Smooth muscle cell (in vitro differentiated cells): Measurements from ENCODE around the gene WIPF2. TPM values are rescaled to one million over a fixed set of nuclear protein-coding genes. Genes with fewer than 3 reads are reported as not detected.

Experiments
- DNase-seq: peaks from one replicate; lab custom pipeline; 2025; ENCODE audit not compliant: unreplicated experiment; lab: John Stamatoyannopoulos, UW
- H2AFZ ChIP-seq: fragments of 200-600 bp; sonication (generic); 2 replicates; pipeline ENCODE4 v1.6.0; 2016; ENCODE audit warnings: antibody characterized with exemption, low read depth, mild to moderate bottlenecking
- H3F3A ChIP-seq: fragments of 200-600 bp; sonication (generic); 2 replicates; pipeline ENCODE4 v1.6.0; 2017; ENCODE audit warnings: antibody characterized with exemption, low read depth
- H3K27ac ChIP-seq: fragments of 200-600 bp; sonication (generic); 2 replicates; pipeline ENCODE4 v1.5.1; 2016; ENCODE audit warnings: low read depth, mild to moderate bottlenecking
- H3K27me3 ChIP-seq: fragments of 200-600 bp; sonication (generic); 2 replicates; pipeline ENCODE4 v1.6.1; 2016; ENCODE audit warnings: low read depth, mild to moderate bottlenecking
- H3K36me3 ChIP-seq: fragments of 200-600 bp; sonication (generic); 2 replicates; pipeline ENCODE4 v1.5.1; 2016; ENCODE audit warnings: low read depth
- H3K4me1 ChIP-seq: fragments of 200-600 bp; sonication (generic); 2 replicates; pipeline ENCODE4 v1.5.1; 2016; ENCODE audit warnings: low read depth
- H3K4me2 ChIP-seq: fragments of 200-600 bp; sonication (generic); 2 replicates; pipeline ENCODE4 v1.6.0; 2016; ENCODE audit warnings: mild to moderate bottlenecking
- H3K4me3 ChIP-seq: fragments of 200-600 bp; sonication (generic); 2 replicates; pipeline ENCODE4 v1.5.1; 2016; ENCODE audit warnings: mild to moderate bottlenecking
- H3K79me2 ChIP-seq: fragments of 200-600 bp; sonication (generic); 2 replicates; pipeline ENCODE4 v1.6.0; 2016; ENCODE audit warnings: low read depth, mild to moderate bottlenecking
- H3K9ac ChIP-seq: fragments of 200-600 bp; sonication (generic); 2 replicates; pipeline ENCODE4 v1.6.0; 2016; ENCODE audit warnings: low read depth
- H3K9me3 ChIP-seq: fragments of 200-600 bp; sonication (generic); replicated peaks from 2 replicates; pipeline ENCODE4 v1.5.1; 2016; ENCODE audit warnings: low read depth
- H4K20me1 ChIP-seq: fragments of 200-600 bp; sonication (generic); 2 replicates; pipeline ENCODE4 v1.6.0; 2016; ENCODE audit warnings: low read depth
- WGBS: methylation state at CpG from one replicate; pipeline ENCODE4 v1.1.7; 2016; ENCODE audit warnings: low lambda C conversion rate; 5-methylcytosine and 5-hydroxymethylcytosine counted together
- polyA plus RNA-seq: library from polyadenylated mRNA; unstranded; fragments of >200 nt; fragmentation: Nextera tagmentation; extraction: Ambion mirVana; gene quantifications from 2 replicates; pipeline ENCODE4 v1.2.1, GENCODE V29; 2016
- total RNA-seq: library from RNA; depleted of rRNA; stranded (reverse); fragments of >200 nt; gene quantifications from 2 replicates; pipeline ENCODE4 v1.2.3, GENCODE V29; 2014
- TF ChIP-seq, protein P1 (sequence below): fragments of 200-600 bp; sonication (generic); IDR thresholded peaks from 2 replicates; pipeline ENCODE4 v1.5.1; 2017; ENCODE audit warnings: borderline replicate concordance, mild to moderate bottlenecking, antibody characterized with exemption; ENCODE audit not compliant: insufficient read depth, poor library complexity, severe bottlenecking

The WIPF2 gene
- total and polyA plus RNA-seq, 2 experiments from 2014 or later: 6.7 to 13.9 TPM

DNA sequence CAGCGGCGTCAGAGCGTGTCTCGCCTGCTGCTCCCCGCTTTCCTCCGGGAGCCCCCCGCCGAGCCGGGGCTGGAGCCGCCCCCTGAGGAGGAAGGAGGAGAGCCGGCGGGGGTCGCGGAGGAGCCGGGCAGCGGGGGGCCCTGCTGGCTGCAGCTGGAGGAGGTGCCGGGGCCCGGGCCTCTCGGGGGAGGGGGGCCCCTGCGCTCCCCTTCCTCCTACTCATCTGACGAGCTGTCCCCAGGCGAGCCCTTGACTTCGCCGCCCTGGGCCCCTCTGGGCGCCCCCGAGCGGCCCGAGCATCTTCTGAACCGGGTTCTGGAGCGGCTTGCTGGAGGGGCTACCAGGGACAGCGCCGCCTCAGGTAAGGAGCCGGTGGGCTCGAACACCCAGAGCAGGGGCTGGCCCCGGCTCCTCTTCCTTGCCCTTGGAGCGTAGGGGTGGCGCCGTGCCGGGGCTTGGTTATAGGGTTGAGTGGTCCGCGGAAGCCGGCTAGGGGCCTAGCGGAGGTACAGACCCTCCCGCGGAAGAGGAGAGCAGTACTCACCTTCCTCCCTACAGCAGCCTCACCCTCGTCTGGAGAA, 41.0 kb upstream of the WIPF2 start:
- WGBS: 47% methylated on average over 23 of the region's 46 CpGs
- H4K20me1 ChIP-seq: peaks cover 15% of the 10 kb centered on the region
- no peak for DNase-seq
- peak overlapping the region; percentile 100 for H3K4me2 ChIP-seq
- no peak overlapping the region for H3K27ac ChIP-seq
- H2AFZ ChIP-seq: no peak overlapping the region
- TF ChIP-seq, protein P1, sequence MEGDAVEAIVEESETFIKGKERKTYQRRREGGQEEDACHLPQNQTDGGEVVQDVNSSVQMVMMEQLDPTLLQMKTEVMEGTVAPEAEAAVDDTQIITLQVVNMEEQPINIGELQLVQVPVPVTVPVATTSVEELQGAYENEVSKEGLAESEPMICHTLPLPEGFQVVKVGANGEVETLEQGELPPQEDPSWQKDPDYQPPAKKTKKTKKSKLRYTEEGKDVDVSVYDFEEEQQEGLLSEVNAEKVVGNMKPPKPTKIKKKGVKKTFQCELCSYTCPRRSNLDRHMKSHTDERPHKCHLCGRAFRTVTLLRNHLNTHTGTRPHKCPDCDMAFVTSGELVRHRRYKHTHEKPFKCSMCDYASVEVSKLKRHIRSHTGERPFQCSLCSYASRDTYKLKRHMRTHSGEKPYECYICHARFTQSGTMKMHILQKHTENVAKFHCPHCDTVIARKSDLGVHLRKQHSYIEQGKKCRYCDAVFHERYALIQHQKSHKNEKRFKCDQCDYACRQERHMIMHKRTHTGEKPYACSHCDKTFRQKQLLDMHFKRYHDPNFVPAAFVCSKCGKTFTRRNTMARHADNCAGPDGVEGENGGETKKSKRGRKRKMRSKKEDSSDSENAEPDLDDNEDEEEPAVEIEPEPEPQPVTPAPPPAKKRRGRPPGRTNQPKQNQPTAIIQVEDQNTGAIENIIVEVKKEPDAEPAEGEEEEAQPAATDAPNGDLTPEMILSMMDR: no peak
- H3K27me3 ChIP-seq: no peaks in the 10 kb centered on the region
- H3K9ac ChIP-seq: peak overlapping the region; percentile 22
- H3K9me3 ChIP-seq: no peaks in the 10 kb centered on the region
- peak overlapping the region; percentile 75 for H3K4me3 ChIP-seq
- H3F3A ChIP-seq: peaks cover 11% of the 10 kb centered on the region
- H3K79me2 ChIP-seq: no peaks in the 10 kb centered on the region
- peaks cover 6% of the 10 kb centered on the region for H3K4me1 ChIP-seq
- H3K36me3 ChIP-seq: no peaks in the 10 kb centered on the region

DNA sequence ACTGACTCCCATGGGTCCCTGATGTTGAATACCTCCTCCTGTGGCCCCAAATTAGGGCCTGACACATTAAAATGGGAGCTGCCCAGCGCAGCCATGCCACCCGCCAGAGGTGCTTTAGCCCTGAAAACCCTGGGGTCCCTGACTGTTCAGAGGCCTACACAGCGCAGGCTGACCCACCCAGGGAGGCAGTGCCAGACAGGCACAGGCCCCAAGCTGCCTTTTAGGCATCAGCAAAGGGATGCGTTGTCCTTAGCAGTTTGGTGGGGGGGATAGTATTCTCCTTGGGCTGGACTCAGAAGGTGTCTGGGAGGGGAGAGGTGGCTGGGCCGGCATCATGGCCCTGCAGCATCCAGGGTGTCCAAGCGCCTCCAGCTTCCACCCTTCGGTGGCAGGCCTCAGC, 40.4 kb upstream of the WIPF2 start:
- H2AFZ ChIP-seq: no peak overlapping the region
- peaks cover 6% of the 10 kb centered on the region for H3K4me1 ChIP-seq
- TF ChIP-seq, protein P1: no peak
- H3K9ac ChIP-seq: no peak overlapping the region
- H3K27me3 ChIP-seq: no peaks in the 10 kb centered on the region
- H3F3A ChIP-seq: peaks cover 11% of the 10 kb centered on the region
- H3K9me3 ChIP-seq: no peaks in the 10 kb centered on the region
- peaks cover 15% of the 10 kb centered on the region for H4K20me1 ChIP-seq
- 98% methylated on average over 7 of the region's 7 CpGs for WGBS
- no peaks in the 10 kb centered on the region for H3K79me2 ChIP-seq
- no peak overlapping the region for H3K27ac ChIP-seq
- H3K36me3 ChIP-seq: no peaks in the 10 kb centered on the region
- peak overlapping the region; percentile 100 for H3K4me2 ChIP-seq
- H3K4me3 ChIP-seq: no peak overlapping the region
- no peak for DNase-seq

DNA sequence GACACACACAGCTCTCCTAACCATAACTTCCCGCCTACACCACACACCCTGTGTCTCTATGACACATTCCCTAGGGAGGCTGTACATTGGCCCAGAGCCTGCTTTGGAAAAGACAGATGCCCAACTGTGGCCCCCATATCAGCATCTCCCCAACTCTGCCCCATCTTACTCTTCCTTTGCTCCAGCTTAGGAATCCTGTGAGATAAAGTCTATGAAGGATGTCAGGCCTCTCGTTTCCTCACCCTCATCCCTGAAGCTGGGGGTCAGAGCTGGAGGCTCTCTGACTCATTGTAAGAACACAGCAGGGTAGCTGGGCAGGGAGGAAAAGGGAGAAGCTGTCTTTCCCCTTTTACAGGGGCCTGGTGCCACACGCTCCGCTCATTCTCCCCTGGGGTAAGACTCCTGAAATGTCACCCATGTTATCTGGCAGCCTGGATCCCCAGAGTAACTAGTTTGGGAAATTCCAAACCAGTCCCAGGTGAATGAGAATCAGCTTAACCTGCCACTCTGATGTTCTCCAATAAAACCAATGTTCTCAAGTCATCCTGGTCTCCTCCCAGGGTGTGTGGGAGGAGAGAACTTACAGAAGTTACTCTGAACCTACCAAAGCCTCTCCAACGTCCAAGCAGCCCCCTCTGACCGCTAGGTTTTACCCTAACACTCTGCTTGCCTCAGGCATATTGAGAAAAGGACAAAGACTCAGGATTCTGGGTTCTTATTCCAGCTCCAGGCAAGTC, 39.0 kb upstream of the WIPF2 start:
- DNase-seq: no peak
- Histone ChIP-seq H3K79me2 (no peaks in the 10 kb centered on the region), H3K9me3 (no peaks in the 10 kb centered on the region), H3K4me3 (no peak overlapping the region), H3K4me2 (peak overlapping the region; percentile 36), H2AFZ (no peak overlapping the region), H3K4me1 (peaks cover 6% of the 10 kb centered on the region), H3K27me3 (no peaks in the 10 kb centered on the region), H3F3A (peaks cover 11% of the 10 kb centered on the region), H4K20me1 (peaks cover 15% of the 10 kb centered on the region), H3K36me3 (no peaks in the 10 kb centered on the region), H3K9ac (no peak overlapping the region), H3K27ac (peak overlapping the region; percentile 22)
- WGBS: 57% methylated on average over 6 of the region's 6 CpGs
- TF ChIP-seq, protein P1: no peak
